KBM-7 (cell line): ENCODE measurements around the gene CACNA2D1.
A peak's percentile ranks its signal among the peaks of the same experiment; 100 is the strongest.

Experiments used
- DNase-seq: peaks from one replicate; pipeline ENCODE4 v3.0.0-alpha.2; 2015
- in situ Hi-C: fragments of 300-500 bp; cut with MboI; formaldehyde crosslinking; loops from 2 replicates; pipeline ENCODE4 v1.14.3; 2020; ENCODE audit warnings: low sequenced_read_pairs, low pct_unique_long_range_greater_than_20kb, mixed read lengths

Gene CACNA2D1

GRCh38 chr7:82312646-82313045 lies 130.9 kb downstream of the CACNA2D1 start:
- in situ Hi-C loops: no loop called here
- no peak for DNase-seq

- no peak for DNase-seq
- in situ Hi-C loops: no loop called here
Measured at GRCh38 chr7:82305347-82306005, 138.1 kb downstream of the CACNA2D1 start.

- in situ Hi-C loops: no loop called here
- no peak for DNase-seq
Measured at GRCh38 chr7:82294865-82295264, 148.7 kb downstream of the CACNA2D1 start.

- in situ Hi-C loops: no loop called here
- DNase-seq: no peak
Measured at GRCh38 chr7:82294382-82294784, 149.2 kb downstream of the CACNA2D1 start.

GRCh38 chr7:82293467-82293866 lies 150.1 kb downstream of the CACNA2D1 start:
- DNase-seq: no peak
- in situ Hi-C loops: no loop called here

GRCh38 chr7:82291931-82292330 lies 151.6 kb downstream of the CACNA2D1 start:
- in situ Hi-C loops: no loop called here
- DNase-seq: peak; percentile 2

GRCh38 chr7:82289889-82290288 lies 153.7 kb downstream of the CACNA2D1 start:
- in situ Hi-C loops: no loop called here

GRCh38 chr7:82289152-82289535 lies 154.4 kb downstream of the CACNA2D1 start:
- in situ Hi-C loops: no loop called here
- no peak for DNase-seq

More at GRCh38 chr7:82289889-82290288, 153.7 kb downstream of the CACNA2D1 start:
- no peak for DNase-seq

- DNase-seq: no peak
- in situ Hi-C loops: no loop called here
Measured at GRCh38 chr7:82286798-82287140, 156.8 kb downstream of the CACNA2D1 start.

GRCh38 chr7:82286096-82286797 lies 157.3 kb downstream of the CACNA2D1 start:
- no peak for DNase-seq
- in situ Hi-C loops: no loop called here

GRCh38 chr7:82284936-82285519 lies 158.5 kb downstream of the CACNA2D1 start:
- no peak for DNase-seq
- in situ Hi-C loops: no loop called here

GRCh38 chr7:82275342-82275741 lies 168.2 kb downstream of the CACNA2D1 start:
- DNase-seq: no peak
- in situ Hi-C loops: no loop called here

- in situ Hi-C loops: no loop called here
- DNase-seq: no peak
Measured at GRCh38 chr7:82274681-82275080, 168.9 kb downstream of the CACNA2D1 start.

GRCh38 chr7:82273886-82274285 lies 169.7 kb downstream of the CACNA2D1 start:
- in situ Hi-C loops: no loop called here
- no peak for DNase-seq

- DNase-seq: no peak
- in situ Hi-C loops: no loop called here
Measured at GRCh38 chr7:82270870-82271269, 172.7 kb downstream of the CACNA2D1 start.

GRCh38 chr7:82268632-82269031 lies 174.9 kb downstream of the CACNA2D1 start:
- in situ Hi-C loops: no loop called here
- DNase-seq: no peak

GRCh38 chr7:82266081-82266480 lies 177.5 kb downstream of the CACNA2D1 start:
- in situ Hi-C loops: no loop called here
- DNase-seq: no peak

- in situ Hi-C loops: no loop called here
- DNase-seq: no peak
Measured at GRCh38 chr7:82264783-82265305, 178.7 kb downstream of the CACNA2D1 start.

- in situ Hi-C loops: no loop called here
- no peak for DNase-seq
Measured at GRCh38 chr7:82263920-82264782, 179.4 kb downstream of the CACNA2D1 start.
